ENCODE data around the gene ACVRL1.

GRCh38 chr12:51922146-51922545 is 14.8 kb downstream of the ACVRL1 start:
- TF ChIP-seq CTCF (IDR thresholded peaks at IDR 0.05; ENCODE audit: low read length) (no peak), EZH2phosphoT487 (IDR thresholded peaks at IDR 0.05; ENCODE audit: low read length) (no peak)
